ENCODE results near the gene ECE2. TPM values are rescaled to one million over a fixed set of nuclear protein-coding genes. Genes with fewer than 3 reads are reported as not detected.

ECE2 gene
- total RNA-seq, 1 donor from 2014 or later, result not detected

DNA sequence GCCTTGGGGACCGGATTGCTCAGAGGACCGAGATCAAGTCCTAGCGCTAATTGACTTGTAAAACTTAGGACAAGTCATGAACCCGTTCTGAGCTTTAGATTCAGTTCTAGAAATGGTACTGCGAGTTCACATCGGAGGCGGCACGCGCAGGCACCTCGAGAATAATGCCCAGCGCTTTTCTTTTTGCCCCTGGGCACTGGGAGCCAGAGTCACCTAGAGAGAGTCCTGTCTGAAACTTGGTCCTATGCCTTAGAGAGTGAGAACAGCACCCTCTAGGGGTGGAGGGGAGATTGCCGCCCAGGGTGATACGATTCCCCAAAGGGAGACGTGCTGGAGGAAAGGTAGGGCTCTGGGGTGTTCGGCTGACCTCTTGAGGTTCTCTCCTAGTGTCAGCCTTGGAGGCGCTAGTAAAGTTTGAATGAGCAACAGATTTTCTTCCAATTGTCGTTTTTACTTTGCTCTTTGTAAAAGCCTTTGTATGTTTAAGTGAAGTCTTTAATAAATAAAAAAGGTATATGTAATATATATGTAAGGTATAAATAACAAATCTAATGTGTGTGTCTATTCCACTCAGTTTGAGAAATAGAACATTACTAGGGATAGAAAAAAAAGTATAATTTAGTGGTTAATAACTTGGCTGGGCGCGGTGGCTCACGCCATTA is 25.5 kb upstream of the ECE2 start:
- TF ChIP-seq, protein P1, sequence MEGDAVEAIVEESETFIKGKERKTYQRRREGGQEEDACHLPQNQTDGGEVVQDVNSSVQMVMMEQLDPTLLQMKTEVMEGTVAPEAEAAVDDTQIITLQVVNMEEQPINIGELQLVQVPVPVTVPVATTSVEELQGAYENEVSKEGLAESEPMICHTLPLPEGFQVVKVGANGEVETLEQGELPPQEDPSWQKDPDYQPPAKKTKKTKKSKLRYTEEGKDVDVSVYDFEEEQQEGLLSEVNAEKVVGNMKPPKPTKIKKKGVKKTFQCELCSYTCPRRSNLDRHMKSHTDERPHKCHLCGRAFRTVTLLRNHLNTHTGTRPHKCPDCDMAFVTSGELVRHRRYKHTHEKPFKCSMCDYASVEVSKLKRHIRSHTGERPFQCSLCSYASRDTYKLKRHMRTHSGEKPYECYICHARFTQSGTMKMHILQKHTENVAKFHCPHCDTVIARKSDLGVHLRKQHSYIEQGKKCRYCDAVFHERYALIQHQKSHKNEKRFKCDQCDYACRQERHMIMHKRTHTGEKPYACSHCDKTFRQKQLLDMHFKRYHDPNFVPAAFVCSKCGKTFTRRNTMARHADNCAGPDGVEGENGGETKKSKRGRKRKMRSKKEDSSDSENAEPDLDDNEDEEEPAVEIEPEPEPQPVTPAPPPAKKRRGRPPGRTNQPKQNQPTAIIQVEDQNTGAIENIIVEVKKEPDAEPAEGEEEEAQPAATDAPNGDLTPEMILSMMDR (conservative IDR thresholded peaks at IDR 0.05), result peak; percentile 94
- Mint-ChIP-seq H3K9me3 (no peaks in the 10 kb centered on the region), H3K27me3 (no peaks in the 10 kb centered on the region), H3K4me3 (peak overlapping the region; percentile 98), H3K4me1 (ENCODE audit: unreplicated experiment) (peaks cover 5% of the 10 kb centered on the region), H3K27ac (peak overlapping the region; percentile 95), H3K36me3 (peaks cover 3% of the 10 kb centered on the region)
- DNase-seq (ENCODE audit: extremely low spot score, unreplicated experiment), result peak; percentile 86

DNA sequence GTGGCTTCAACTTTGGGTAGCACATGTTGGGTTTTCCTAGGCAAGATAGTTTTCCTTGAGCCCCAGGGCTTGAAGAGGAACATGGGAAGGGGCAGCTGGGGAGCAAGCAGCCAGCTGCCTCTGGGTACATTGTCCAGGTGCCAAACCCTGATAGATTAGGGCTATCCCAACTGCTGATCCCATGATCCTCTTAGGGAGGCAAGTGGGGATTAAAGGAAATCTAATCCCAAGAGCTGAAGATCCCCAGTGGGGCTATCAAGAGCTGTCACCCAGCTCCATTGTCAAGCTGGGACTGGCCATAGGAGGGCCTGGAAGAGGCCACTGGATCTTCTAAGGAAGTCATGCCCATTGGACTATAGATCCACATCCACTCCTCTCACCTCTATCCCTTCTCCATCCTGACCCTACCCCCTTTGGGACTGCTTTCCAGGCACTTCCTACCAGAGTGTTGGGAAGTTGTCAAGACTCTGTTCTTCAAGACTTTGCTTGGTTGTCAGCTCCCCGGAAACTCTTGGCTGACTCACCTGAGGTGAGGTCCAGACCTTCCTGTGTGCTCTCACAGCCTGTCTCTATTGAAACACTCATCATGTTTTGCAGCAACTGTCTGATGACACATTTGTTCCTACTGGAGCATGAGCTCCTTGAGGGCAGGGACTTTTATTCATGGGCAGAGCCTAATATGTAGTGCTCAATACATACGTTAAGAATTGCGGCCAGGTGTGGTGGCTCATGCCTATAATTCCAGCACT is 20.4 kb upstream of the ECE2 start:
- H3K36me3 Mint-ChIP-seq, result no peaks in the 10 kb centered on the region
- TF ChIP-seq, protein P1 (conservative IDR thresholded peaks at IDR 0.05), result no peak
- H3K27ac Mint-ChIP-seq, result no peak overlapping the region
- peaks cover 4% of the 10 kb centered on the region for H3K4me1 Mint-ChIP-seq (ENCODE audit: unreplicated experiment)
- H3K9me3 Mint-ChIP-seq, result no peaks in the 10 kb centered on the region
- peaks cover 30% of the 10 kb centered on the region for H3K27me3 Mint-ChIP-seq
- no peak overlapping the region for H3K4me3 Mint-ChIP-seq
- no peak for DNase-seq (ENCODE audit: extremely low spot score, unreplicated experiment)

DNA sequence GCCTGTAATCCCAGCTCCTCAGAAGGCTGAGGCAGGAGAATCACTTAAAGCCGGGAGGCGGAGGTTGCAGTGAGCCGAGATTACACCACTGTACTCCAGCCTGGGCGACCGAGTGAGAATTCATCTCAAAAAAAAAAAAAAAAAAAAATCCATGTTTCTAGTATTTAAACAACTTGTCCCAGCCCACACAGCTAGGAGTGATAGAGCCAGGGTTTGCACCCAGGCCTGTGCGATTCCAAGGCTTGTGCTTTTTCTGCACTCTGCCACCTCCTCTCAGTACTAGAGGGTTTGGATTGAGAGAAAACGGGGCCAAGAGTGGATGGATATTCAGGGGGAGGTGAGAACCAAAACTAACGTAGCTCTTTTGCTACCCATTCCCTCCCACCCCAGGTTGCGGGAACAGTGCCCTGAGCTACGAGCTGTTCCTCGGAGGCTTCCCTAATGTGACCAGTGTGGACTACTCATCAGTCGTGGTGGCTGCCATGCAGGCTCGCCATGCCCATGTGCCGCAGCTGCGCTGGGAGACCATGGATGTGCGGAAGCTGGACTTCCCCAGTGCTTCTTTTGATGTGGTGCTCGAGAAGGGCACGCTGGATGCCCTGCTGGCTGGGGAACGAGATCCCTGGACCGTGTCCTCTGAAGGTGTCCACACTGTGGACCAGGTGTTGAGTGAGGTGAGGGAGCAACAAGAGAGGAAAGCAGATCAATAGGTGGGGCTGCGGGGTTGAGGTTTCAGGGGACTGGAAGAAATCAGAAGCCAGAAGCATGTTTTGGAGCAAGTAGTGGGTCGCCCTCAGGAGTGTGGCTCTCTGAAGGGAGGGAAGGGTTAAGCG is 18.5 kb upstream of the ECE2 start:
- Mint-ChIP-seq H3K27me3 (peaks cover 41% of the 10 kb centered on the region), H3K27ac (no peak overlapping the region), H3K4me3 (peak overlapping the region; percentile 45), H3K36me3 (peaks cover 4% of the 10 kb centered on the region), H3K4me1 (ENCODE audit: unreplicated experiment) (peaks cover 10% of the 10 kb centered on the region), H3K9me3 (no peaks in the 10 kb centered on the region)
- DNase-seq (ENCODE audit: extremely low spot score, unreplicated experiment), result no peak
- TF ChIP-seq, protein P1 (conservative IDR thresholded peaks at IDR 0.05), result no peak

DNA sequence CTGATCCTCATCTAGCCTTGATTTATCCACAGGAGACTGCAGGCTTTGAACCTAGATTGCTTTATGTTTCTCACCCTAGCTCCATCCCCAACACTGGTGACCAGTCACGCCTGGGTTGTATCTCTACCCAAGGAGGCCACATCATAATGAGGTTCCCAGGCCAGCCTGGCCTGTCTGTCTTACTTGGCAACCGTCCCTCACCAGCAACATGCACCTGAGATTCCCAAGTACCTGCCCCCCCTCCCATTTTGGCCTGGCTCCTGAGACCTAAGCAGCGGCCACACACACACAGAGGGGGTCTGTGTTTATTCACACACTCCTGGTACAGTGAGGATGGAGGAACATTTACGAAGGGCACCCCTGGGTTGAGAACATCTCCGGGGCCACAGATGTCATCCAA is 16.9 kb upstream of the ECE2 start:
- H3K9me3 Mint-ChIP-seq, result no peaks in the 10 kb centered on the region
- no peak overlapping the region for H3K27ac Mint-ChIP-seq
- no peak for DNase-seq (ENCODE audit: extremely low spot score, unreplicated experiment)
- peaks cover 4% of the 10 kb centered on the region for H3K36me3 Mint-ChIP-seq
- H3K4me1 Mint-ChIP-seq (ENCODE audit: unreplicated experiment), result peaks cover 10% of the 10 kb centered on the region
- H3K27me3 Mint-ChIP-seq, result peaks cover 53% of the 10 kb centered on the region
- TF ChIP-seq, protein P1 (conservative IDR thresholded peaks at IDR 0.05), result no peak
- H3K4me3 Mint-ChIP-seq, result peak overlapping the region; percentile 21

DNA sequence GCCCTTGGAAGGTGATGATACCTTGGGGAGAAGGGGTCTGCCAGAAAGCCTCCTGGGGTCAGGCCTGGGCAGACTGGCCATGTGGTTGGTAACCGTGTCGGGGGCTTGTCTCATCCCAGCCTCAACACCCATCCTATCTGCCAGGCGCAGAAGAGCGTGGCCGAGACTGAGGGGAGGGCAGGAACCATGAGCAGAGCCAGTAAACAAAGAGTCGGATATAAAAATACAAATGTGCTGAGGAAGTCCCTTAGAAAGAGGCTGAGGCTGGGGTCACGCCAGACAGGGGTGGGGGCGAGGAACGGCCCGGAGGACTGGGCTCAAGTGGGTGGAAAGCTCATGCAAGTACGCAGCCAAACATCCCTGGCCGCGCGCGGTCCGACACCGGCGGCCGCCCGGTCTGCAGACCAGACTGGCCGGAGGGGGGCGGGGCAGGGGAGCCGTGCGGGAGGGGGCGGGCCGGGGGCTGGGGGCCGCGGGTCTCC is 16.4 kb upstream of the ECE2 start:
- no peak for DNase-seq (ENCODE audit: extremely low spot score, unreplicated experiment)
- Mint-ChIP-seq H3K36me3 (peaks cover 4% of the 10 kb centered on the region), H3K27me3 (peaks cover 58% of the 10 kb centered on the region), H3K4me1 (ENCODE audit: unreplicated experiment) (peaks cover 10% of the 10 kb centered on the region), H3K4me3 (peak overlapping the region; percentile 63), H3K27ac (peak overlapping the region; percentile 27), H3K9me3 (no peaks in the 10 kb centered on the region)
- TF ChIP-seq, protein P1 (conservative IDR thresholded peaks at IDR 0.05), result no peak
